Stimulated activated effector memory CD8-positive, alpha-beta T cell treated with anti-CD3 and anti-CD28 coated beads, Interleukin-12 subunit alpha, Interleukin-12 subunit beta, amount 100 ng/mL, for 72 hours (primary cell): ENCODE results near the gene ZCCHC8.
A peak's percentile ranks its signal among the peaks of the same experiment; 100 is the strongest.
"Not testable (repeated sequence)": the region's sequence is repeated elsewhere in the genome, so short reads cannot be mapped to it uniquely, and the experiment has no call there.

ENCODE experiments used
- ATAC-seq: fragments of 150-1000 bp; cut with Tn5 transposase; 2 replicates; pipeline ENCODE4 v1.10.0; 2021
- DNase-seq, 2 donors: peaks; one replicate each; pipeline ENCODE4 v3.0.0; 2021 to 2022; ENCODE audit warnings: low spot score in 2 of 2
- H3K27ac Mint-ChIP-seq: one replicate; pipeline ENCODE4 v1.8.0; 2022; ENCODE audit warnings: mild to moderate bottlenecking, mixed read lengths
- H3K36me3 Mint-ChIP-seq: one replicate; pipeline ENCODE4 v1.8.0; 2022; ENCODE audit warnings: mild to moderate bottlenecking, mixed read lengths
- H3K4me1 Mint-ChIP-seq: one replicate; pipeline ENCODE4 v1.8.0; 2022; ENCODE audit warnings: mixed read lengths
- H3K4me3 Mint-ChIP-seq: one replicate; pipeline ENCODE4 v1.8.0; 2022; ENCODE audit warnings: mild to moderate bottlenecking, mixed read lengths
- H3K9me3 Mint-ChIP-seq: one replicate; pipeline ENCODE4 v1.8.0; 2022; ENCODE audit warnings: mixed read lengths

The ZCCHC8 gene

DNA sequence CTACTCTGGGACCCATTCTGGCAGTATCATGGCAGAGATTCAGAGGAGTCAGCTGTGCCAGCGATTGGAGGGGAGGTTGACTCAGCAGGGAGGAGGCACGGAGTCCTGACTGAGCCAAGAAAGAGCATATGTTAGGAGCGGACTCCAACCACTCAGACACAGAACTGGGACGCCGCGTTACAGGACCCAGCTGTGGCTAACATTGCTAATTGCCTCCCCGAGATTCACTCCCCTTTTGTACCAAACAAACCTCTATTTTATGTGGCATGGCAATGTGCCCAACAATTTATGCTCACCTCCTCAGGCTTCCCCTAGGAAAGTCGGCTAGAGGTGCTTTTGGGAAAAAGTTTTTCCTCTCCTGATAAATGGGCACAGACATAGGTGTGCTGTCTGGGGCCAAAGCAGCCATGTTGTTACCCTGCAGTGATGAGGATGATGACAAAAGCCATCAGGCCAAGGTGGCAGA lies 63.0 kb downstream of the ZCCHC8 start:
- Mint-ChIP-seq H3K4me3 (no peak overlapping the region), H3K9me3 (no peaks in the 10 kb centered on the region), H3K27ac (no peak overlapping the region), H3K36me3 (no peaks in the 10 kb centered on the region), H3K4me1 (no peaks in the 10 kb centered on the region)
- no peak for ATAC-seq
- no peak for DNase-seq

DNA sequence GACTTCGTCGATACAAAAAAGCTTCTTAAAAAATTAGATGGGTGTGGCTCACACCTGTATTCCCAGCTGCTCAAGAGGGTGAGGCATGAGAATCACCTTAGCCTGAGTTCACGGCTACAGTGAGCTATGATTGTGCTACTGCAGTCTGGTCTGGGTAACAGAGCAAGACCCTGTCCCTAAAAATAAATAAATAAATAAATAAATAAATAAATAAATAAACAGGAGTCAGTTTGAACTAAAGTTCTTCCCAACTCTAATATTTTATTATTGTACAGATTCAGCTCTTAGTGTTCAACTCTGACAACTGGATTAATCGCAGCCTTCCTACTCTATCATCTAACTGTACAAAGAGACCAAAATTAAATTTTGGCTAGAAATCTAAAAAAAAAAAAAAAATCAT lies 65.5 kb downstream of the ZCCHC8 start:
- no peaks in the 10 kb centered on the region for H3K4me1 Mint-ChIP-seq
- no peak for DNase-seq
- no peak overlapping the region for H3K27ac Mint-ChIP-seq
- ATAC-seq, result no peak
- no peaks in the 10 kb centered on the region for H3K36me3 Mint-ChIP-seq
- H3K9me3 Mint-ChIP-seq, result no peaks in the 10 kb centered on the region
- no peak overlapping the region for H3K4me3 Mint-ChIP-seq

DNA sequence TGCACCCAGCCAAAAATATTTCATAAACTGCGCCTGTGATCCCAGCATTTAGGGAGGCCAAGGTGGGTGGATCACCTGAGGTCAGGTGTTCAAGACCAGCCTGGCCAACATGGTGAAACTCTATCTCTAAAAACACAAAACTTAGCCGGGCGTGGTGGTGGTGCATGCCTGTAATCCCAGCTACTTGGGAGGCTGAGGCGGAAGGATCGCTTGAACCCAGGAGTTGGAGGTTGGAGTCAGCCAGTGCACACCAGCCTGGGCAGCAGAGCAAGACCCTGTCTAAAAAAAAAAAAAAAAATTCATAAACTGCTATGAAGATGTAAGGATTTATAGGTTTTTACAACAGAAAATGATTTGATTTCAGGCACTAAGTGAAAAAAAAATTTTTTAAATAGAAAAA lies 71.7 kb downstream of the ZCCHC8 start:
- H3K4me1 Mint-ChIP-seq, H3K4me3 Mint-ChIP-seq: not testable (repeated sequence)

DNA sequence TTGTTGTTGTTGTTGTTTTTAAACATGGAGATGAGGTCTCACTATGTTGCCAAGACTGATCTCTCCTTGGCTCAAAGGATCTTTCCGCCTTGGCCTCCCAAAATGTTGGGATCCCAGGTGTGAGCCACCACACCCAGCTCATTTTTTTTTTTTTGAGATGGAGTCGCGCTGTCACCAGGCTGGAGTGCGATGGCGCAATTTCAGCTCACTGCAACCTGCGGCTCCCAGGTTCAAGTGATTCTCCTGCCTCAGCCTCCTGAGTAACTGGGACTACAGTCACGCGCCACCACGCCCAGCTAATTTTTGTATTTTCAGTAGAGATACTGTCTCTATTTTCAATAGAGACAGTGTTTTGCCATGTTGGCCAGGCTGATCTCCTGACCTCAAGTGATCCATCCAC lies 73.3 kb downstream of the ZCCHC8 start:
- Mint-ChIP-seq H3K4me3 (no peak overlapping the region), H3K9me3 (no peaks in the 10 kb centered on the region), H3K27ac (no peak overlapping the region), H3K4me1 (peaks cover 12% of the 10 kb centered on the region), H3K36me3 (no peaks in the 10 kb centered on the region)
- ATAC-seq, result no peak
- no peak for DNase-seq

More for the DNA sequence above, 71.7 kb downstream of the ZCCHC8 start:
- H3K36me3 Mint-ChIP-seq, H3K9me3 Mint-ChIP-seq, DNase-seq, H3K27ac Mint-ChIP-seq, ATAC-seq: not testable (repeated sequence)

DNA sequence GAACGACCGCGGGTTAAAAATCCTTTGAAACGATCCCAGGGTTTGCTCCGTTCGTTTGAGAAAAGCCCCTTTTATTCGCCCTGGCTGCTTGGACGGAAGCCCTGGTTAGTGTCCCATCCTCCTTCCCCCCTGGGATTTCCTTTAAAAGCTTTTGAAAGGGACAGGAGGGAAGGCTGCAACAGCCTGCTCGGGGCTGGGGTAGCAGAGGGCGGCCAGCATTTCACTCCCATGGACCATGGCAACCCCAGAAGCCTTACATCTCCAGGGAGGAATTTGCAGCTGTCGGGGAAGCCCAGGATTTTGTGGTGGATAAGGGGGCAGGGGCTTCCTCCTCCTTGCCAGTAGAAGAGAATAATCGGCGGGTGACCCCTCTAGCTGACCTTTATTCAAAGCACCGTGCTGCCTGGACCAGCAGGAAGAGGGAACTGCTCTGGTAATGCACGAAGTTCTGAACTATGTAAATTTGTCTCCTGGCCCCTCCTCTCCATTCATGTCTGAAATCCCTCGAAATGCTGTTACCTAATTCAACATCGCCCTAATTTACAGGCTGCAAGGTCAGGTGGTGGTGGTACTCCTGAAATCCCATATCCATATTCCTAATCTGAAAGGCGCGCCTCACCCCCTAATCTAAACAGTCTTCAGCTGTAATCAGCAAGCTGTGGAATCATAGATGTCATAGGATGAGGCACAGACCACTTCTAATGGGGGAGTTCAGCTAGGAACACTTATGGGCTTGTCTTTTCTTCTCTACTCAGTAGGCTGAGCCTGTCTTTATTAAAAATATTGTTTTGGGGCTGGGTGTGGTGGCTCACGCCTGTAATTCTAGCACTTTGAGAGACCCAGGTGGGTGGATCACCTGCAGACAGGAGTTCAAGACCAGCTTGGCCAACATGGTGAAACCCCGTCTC lies 77.2 kb downstream of the ZCCHC8 start:
- DNase-seq, result no peak
- peaks cover 29% of the 10 kb centered on the region for H3K4me1 Mint-ChIP-seq
- H3K9me3 Mint-ChIP-seq, result no peaks in the 10 kb centered on the region
- H3K27ac Mint-ChIP-seq, result peak overlapping the region; percentile 94
- peak overlapping the region; percentile 80 for H3K4me3 Mint-ChIP-seq
- peaks cover 6% of the 10 kb centered on the region for H3K36me3 Mint-ChIP-seq
- ATAC-seq, result no peak

DNA sequence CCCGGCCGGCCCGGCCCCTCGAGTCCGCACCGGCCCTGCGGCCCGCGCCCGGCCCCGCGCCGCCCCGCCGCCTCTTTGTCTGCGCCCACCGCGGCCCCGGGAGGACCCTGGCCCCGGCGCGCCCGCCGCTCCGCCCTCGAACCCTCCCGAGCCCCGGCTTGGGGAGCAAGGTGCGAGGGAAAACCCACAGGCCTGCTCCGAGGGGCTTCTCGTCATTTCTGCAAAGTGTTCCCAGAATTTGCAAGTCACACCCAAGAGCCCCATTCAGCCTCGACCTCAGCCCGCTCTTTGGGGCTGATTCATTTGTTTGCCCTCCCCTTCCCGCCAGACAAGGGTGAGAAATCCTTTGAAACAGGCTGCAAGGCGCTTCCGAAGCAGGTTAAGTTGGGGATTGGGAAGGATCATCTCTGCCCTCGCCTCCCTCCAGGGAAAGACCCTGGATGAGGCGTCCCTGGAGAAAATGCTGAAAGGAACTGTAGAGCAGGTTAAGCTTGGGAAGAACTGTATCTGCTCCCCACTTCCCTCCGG lies 77.9 kb downstream of the ZCCHC8 start:
- H3K36me3 Mint-ChIP-seq, result peaks cover 10% of the 10 kb centered on the region
- no peaks in the 10 kb centered on the region for H3K9me3 Mint-ChIP-seq
- ATAC-seq (peak; percentile 61), DNase-seq (peak in 1 of 2 donors; percentile 78)
- peaks cover 36% of the 10 kb centered on the region for H3K4me1 Mint-ChIP-seq
- H3K27ac Mint-ChIP-seq, result peak overlapping the region; percentile 94
- H3K4me3 Mint-ChIP-seq, result peak overlapping the region; percentile 80

DNA sequence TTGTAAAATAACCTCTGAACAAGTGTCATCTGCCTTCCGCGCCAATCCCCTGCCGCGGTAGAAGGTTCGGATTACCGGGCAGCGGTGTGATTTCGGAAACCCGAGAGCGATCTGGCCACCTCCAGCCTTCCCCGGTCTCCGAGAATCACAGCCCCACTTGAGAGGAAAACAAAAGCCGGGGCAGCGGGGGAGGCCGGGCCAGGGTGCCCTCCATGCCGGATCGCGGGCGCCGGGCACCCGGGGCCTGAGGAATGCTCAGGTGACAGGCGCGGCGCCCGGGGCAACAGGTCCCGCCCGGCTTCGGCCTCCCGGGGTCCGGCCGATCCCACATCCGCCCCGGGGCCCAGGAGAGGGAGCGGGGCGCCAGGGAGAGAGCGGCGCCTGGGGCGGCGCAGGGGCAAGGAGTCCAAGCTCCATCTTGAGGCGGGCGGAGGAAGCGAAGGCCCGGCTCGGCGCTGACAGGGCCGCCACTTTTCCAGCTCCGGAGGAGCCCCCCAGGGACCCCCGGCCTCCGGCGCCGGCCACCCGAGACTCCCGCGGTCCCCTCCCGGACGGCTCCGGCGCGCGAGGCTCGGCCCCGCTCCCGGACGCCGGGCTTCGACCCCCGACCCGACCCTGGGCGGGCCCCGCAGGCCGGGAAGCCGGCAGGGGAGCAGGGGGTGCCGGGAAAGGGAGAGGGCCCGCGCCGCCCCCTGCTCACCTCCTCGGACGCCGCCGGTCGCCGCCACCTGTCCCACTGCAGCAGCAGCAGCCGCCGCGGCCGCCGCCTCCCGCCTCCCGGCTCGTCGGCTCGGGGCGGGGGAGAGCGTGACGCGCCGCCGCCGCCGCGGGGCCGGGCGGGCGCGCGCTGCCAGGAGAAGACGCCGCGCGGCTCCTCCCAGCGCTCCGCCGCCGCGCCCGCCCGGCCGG lies 78.7 kb downstream of the ZCCHC8 start, which contains the start of gene CLIP1:
CLIP1 (minus strand) TSS at position 849 of the 909 bp plus-strand sequence. CDS start 42,217 bp downstream, outside the sequence.
- Mint-ChIP-seq H3K4me3 (peak within 1 kb of the TSS; percentile 84), H3K27ac (peak within 1 kb of the TSS; percentile 94), H3K9me3 (no peaks in the 10 kb centered on the region), H3K4me1 (peaks cover 38% of the 10 kb centered on the region), H3K36me3 (peaks cover 16% of the 10 kb centered on the region)
- peak; percentile 48 to 80 for DNase-seq
- peak; percentile 84 for ATAC-seq
